ENCODE measurements around the gene RANBP3L.
"Not testable (repeated sequence)": the region's sequence is repeated elsewhere in the genome, so short reads cannot be mapped to it uniquely, and the experiment has no call there.

RANBP3L gene
- 0 to 0.17 (median 0) reads per million in 9 experiments for total RNA-seq

DNA sequence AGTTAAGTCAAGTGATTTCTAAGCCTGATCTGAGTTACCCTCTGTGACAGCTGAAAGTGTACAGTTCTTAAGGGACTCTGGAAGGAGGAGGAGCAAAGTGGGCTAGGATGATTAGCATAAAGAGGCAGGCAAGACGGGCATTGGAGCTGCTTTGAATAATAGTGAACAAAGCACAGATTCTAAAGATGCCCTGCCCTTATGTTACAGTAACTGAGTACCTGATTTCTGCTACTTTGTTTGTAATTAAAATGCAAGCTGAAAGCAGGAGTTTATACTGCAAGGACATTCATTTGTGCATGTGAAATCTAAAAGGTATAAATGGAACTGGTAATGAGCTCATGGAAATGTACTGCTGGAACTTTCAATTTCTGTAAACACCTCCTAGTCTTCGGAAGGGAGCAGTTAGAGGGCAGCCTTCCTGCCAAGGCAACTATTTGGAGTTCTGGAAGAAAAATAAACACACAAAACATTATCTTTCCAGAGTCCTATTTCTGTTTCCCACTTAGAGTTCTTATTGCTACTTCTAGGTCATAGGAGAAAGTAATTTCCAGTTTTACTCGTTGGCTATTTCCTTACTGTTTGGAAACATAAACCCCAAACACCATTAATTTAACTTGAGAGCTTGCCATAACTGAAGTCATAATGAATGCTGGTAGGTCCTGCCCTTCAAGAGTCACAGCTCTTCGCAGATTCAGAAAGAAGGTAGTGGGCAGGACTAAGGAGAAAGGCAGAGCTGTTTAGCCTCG, at the start of gene RANBP3L:
Gene RANBP3L, minus strand, starts transcription at position 45 of the 746 bp plus-strand sequence. CDS start 486 bp downstream, outside the sequence.
- Mint-ChIP-seq H3K4me3 (no peak within 1 kb of the TSS), H3K36me3 (ENCODE audit: insufficient read depth) (no peaks in the 10 kb centered on the region), H3K4me1 (ENCODE audit: low read depth in 2 of 2) (peaks cover 0 to 5% of the 10 kb centered on the region in 2 donors), H3K9me3 (no peaks in the 10 kb centered on the region), H3K27ac (no peak within 1 kb of the TSS), H3K27me3 (peaks cover 30 to 47% of the 10 kb centered on the region in 2 donors)
- no peak for ATAC-seq (replicated peaks)
- DNase-seq = no peak

GRCh38 chr5:36346896-36347690, 45.4 kb upstream of the RANBP3L start:
- ATAC-seq (replicated peaks) = no peak
- no peak overlapping the region for H3K4me3 Mint-ChIP-seq
- H3K27me3 Mint-ChIP-seq = peaks cover 9 to 11% of the 10 kb centered on the region in 2 donors
- no peaks in the 10 kb centered on the region for H3K4me1 Mint-ChIP-seq (ENCODE audit: low read depth in 2 of 2)
- DNase-seq = no peak
- H3K36me3 Mint-ChIP-seq (ENCODE audit: insufficient read depth) = no peaks in the 10 kb centered on the region
- no peaks in the 10 kb centered on the region for H3K9me3 Mint-ChIP-seq
- no peak overlapping the region for H3K27ac Mint-ChIP-seq

GRCh38 chr5:36344899-36345298, 43.2 kb upstream of the RANBP3L start:
- Mint-ChIP-seq H3K4me1 (ENCODE audit: low read depth in 2 of 2) (no peaks in the 10 kb centered on the region), H3K4me3 (no peak overlapping the region), H3K36me3 (ENCODE audit: insufficient read depth) (no peaks in the 10 kb centered on the region), H3K9me3 (no peaks in the 10 kb centered on the region), H3K27ac (no peak overlapping the region), H3K27me3 (peaks cover 7 to 19% of the 10 kb centered on the region in 2 donors)
- no peak for ATAC-seq (replicated peaks)
- DNase-seq = no peak

- not testable (repeated sequence) for H3K27ac Mint-ChIP-seq; H3K4me3 Mint-ChIP-seq; DNase-seq; H3K4me1 Mint-ChIP-seq (ENCODE audit: low read depth in 2 of 2); H3K9me3 Mint-ChIP-seq; H3K36me3 Mint-ChIP-seq (ENCODE audit: insufficient read depth); ATAC-seq (replicated peaks)
- peaks cover 13 to 34% of the 10 kb centered on the region in 2 donors for H3K27me3 Mint-ChIP-seq
These were observed 40.0 kb upstream of the RANBP3L start for GRCh38 chr5:36341720-36342119.

DNA sequence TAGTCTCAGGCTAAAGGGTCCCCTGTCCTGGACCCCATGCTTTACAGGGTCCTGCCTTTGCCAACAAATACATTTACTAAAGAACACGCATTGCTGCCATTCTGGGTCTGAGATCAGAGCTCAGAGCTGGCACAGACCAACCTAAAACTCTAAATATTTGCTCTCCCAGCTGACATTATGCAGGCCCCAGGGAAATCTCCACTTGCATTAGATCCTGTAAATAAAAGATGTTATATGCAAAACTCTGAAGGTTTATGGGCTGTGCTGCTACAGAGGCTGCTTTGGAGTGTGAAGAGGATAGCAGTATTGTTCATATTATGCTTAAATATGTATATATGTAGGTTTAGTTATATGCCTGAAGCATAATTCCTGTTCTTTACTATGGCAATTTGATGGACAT, 35.9 kb upstream of the RANBP3L start:
- peaks cover 20 to 53% of the 10 kb centered on the region in 2 donors for H3K27me3 Mint-ChIP-seq
- no peak for ATAC-seq (replicated peaks)
- H3K4me3 Mint-ChIP-seq = no peak overlapping the region
- H3K4me1 Mint-ChIP-seq (ENCODE audit: low read depth in 2 of 2) = no peaks in the 10 kb centered on the region
- H3K36me3 Mint-ChIP-seq (ENCODE audit: insufficient read depth) = no peaks in the 10 kb centered on the region
- H3K9me3 Mint-ChIP-seq = no peaks in the 10 kb centered on the region
- no peak overlapping the region for H3K27ac Mint-ChIP-seq
- DNase-seq = no peak

- DNase-seq (no peak), ATAC-seq (replicated peaks) (no peak)
- Mint-ChIP-seq H3K27me3 (peaks cover 19 to 45% of the 10 kb centered on the region in 2 donors), H3K27ac (no peak overlapping the region), H3K9me3 (no peaks in the 10 kb centered on the region), H3K4me1 (ENCODE audit: low read depth in 2 of 2) (no peaks in the 10 kb centered on the region), H3K4me3 (no peak overlapping the region), H3K36me3 (ENCODE audit: insufficient read depth) (no peaks in the 10 kb centered on the region)
These were observed 32.6 kb upstream of the RANBP3L start for GRCh38 chr5:36334315-36334714.

- not testable (repeated sequence) for H3K4me3 Mint-ChIP-seq; DNase-seq; H3K27ac Mint-ChIP-seq; H3K9me3 Mint-ChIP-seq; ATAC-seq (replicated peaks); H3K36me3 Mint-ChIP-seq (ENCODE audit: insufficient read depth); H3K4me1 Mint-ChIP-seq (ENCODE audit: low read depth in 2 of 2)
- H3K27me3 Mint-ChIP-seq = peaks cover 22 to 43% of the 10 kb centered on the region in 2 donors
These were observed 31.0 kb upstream of the RANBP3L start for GRCh38 chr5:36332720-36333119.

- Mint-ChIP-seq H3K27ac (no peak overlapping the region), H3K27me3 (peaks cover 29 to 30% of the 10 kb centered on the region in 2 donors), H3K36me3 (ENCODE audit: insufficient read depth) (no peaks in the 10 kb centered on the region), H3K4me3 (no peak overlapping the region), H3K4me1 (ENCODE audit: low read depth in 2 of 2) (no peaks in the 10 kb centered on the region), H3K9me3 (no peaks in the 10 kb centered on the region)
- no peak for ATAC-seq (replicated peaks)
- no peak for DNase-seq
These were observed 23.5 kb upstream of the RANBP3L start for GRCh38 chr5:36325196-36325595.

DNA sequence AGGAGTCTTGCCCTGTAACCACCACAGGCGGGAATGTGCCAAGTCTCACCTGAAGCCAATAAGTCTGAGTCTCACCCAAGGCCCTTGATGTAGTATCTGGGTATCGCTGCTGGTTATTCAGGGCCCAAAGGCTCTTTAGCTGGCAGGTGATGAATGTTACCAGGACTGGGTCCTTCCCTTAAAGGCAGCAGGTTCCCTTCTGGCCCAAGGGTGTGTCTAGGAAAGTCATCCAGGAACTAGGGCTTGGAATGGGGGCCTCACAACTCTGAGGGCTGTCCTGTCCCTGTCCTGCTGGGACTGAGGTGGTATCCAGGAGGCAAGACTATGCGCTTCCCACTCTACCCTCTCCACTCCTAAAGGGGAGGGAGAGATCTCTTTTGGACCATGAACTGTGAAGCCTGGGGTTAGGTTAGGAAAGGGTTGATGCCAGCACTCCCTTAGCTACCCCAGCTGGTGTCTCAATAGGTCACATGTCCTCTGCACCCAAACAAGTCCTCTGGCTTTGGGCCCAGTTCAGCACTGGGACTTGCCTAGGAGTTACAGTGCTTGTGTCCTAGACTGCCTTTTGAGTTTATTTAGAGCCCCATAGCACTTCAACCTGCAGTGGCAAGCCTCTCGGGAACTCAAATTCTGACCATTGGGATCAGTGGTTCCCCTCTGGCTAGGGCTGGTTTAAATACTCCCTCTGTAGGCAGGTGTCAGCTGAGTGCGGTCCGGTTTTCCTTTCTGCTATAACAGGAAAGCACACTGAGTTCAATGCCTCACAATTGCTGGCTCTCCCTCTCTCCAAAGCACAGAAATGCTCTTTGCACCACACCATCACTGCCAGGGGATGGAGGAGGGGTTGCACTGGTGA, 22.5 kb upstream of the RANBP3L start:
- Mint-ChIP-seq H3K36me3 (ENCODE audit: insufficient read depth) (no peaks in the 10 kb centered on the region), H3K4me3 (no peak overlapping the region), H3K27ac (no peak overlapping the region), H3K9me3 (no peaks in the 10 kb centered on the region), H3K4me1 (ENCODE audit: low read depth in 2 of 2) (no peaks in the 10 kb centered on the region), H3K27me3 (peaks cover 39 to 40% of the 10 kb centered on the region in 2 donors)
- no peak for ATAC-seq (replicated peaks)
- no peak for DNase-seq

- ATAC-seq (replicated peaks) (no peak), DNase-seq (no peak)
- Mint-ChIP-seq H3K27ac (no peak overlapping the region), H3K4me3 (no peak overlapping the region), H3K36me3 (ENCODE audit: insufficient read depth) (no peaks in the 10 kb centered on the region), H3K27me3 (peaks cover 35 to 42% of the 10 kb centered on the region in 2 donors), H3K9me3 (peaks cover 0 to 2% of the 10 kb centered on the region in 2 donors), H3K4me1 (ENCODE audit: low read depth in 2 of 2) (peaks cover 0 to 4% of the 10 kb centered on the region in 2 donors)
These were observed 11.4 kb upstream of the RANBP3L start for GRCh38 chr5:36312953-36313672.

- Mint-ChIP-seq H3K9me3 (peaks cover 0 to 2% of the 10 kb centered on the region in 2 donors), H3K4me3 (no peak overlapping the region), H3K36me3 (ENCODE audit: insufficient read depth) (no peaks in the 10 kb centered on the region), H3K27me3 (peaks cover 31 to 36% of the 10 kb centered on the region in 2 donors), H3K27ac (no peak overlapping the region), H3K4me1 (ENCODE audit: low read depth in 2 of 2) (peaks cover 0 to 4% of the 10 kb centered on the region in 2 donors)
- DNase-seq (no peak), ATAC-seq (replicated peaks) (no peak)
These were observed 10.3 kb upstream of the RANBP3L start for GRCh38 chr5:36311956-36312355.

DNA sequence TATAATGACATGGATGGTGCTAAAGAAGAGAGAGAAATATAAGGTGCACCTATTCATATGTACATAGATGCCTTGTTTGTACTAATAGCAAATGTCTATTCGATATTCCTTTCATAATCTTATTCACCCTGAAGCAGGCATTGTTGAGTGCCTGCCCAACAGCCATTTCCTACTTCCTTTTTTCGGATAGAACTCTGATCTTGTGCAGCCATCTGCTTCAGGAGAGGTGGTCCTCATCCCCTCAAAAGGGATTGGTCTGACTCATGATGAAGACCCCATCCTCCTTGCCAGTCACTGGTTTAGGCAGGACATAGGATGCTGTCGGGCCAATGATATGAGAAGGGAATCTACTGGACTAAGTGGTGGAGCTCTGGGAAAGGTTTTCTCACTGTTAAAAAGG, 8.4 kb upstream of the RANBP3L start:
- Mint-ChIP-seq H3K4me1 (ENCODE audit: low read depth in 2 of 2) (peaks cover 1 to 4% of the 10 kb centered on the region in 2 donors), H3K4me3 (no peak overlapping the region), H3K36me3 (ENCODE audit: insufficient read depth) (no peaks in the 10 kb centered on the region), H3K27me3 (peaks cover 39 to 42% of the 10 kb centered on the region in 2 donors), H3K9me3 (peaks cover 0 to 2% of the 10 kb centered on the region in 2 donors), H3K27ac (no peak overlapping the region)
- ATAC-seq (replicated peaks) = no peak
- DNase-seq = no peak

Measured in effector memory CD8-positive, alpha-beta T cell (primary cell).